K562 (cell line): ENCODE data around the gene TNIP1. TPM values are rescaled to one million over a fixed set of nuclear protein-coding genes. Genes with fewer than 3 reads are reported as not detected.

ENCODE experiments used
- ATAC-seq: fragments of 200-7000 bp; cut with Tn5 transposase; 3 replicates; pipeline ENCODE4 v1.9.1; 2020; ENCODE audit warnings: moderate library complexity
- BruUV-seq: library from RNA; stranded (reverse); fragments of 400-500 nt; replicated peaks from 2 replicates; lab custom pipeline; 2021; lab: Mats Ljungman, UMichigan
- CTCF ChIA-PET: fragments of 300-600 bp; formaldehyde crosslinking; extraction: SDS; loops from one replicate; lab custom pipeline; 2021; ENCODE audit warnings: low intra/inter-chr PET ratio; lab: Yijun Ruan, JAX
- POLR2A ChIA-PET: fragments of 300-600, 350-650 bp; sonication (Branson Sonifier 250); formaldehyde crosslinking; extraction: SDS; loops from one replicate; lab custom pipeline; 2021; ENCODE audit warnings: antibody characterized with exemption, inconsistent platforms; lab: Yijun Ruan, JAX
- DNase-seq, 4 experiments: peaks; one replicate each; pipeline versions ENCODE4 v3.0.0 to v3.0.0-alpha.2; 2011 to 2018; ENCODE audit warnings: low spot score in 3 of 4, mixed read lengths in 3 of 4; ENCODE audit errors: extremely low read depth in 1 of 4
- FAIRE-seq: peaks from 2 replicates; lab custom pipeline; 2011; peaks lifted over from hg19 to GRCh38; lab: Jason Lieb, UNC
- H2AFZ ChIP-seq: 2 replicates; pipeline ENCODE4 v1.6.0; 2011; ENCODE audit warnings: low read depth, low read length, control low read depth, inconsistent platforms
- H3K27ac ChIP-seq: fragments of 200-600 bp; 3 replicates; pipeline ENCODE4 v1.8.0; 2011; ENCODE audit warnings: low read depth, mild to moderate bottlenecking, control low read depth, inconsistent platforms, low read length, moderate library complexity, mixed read lengths; ENCODE audit errors: extremely low read depth
- H3K27me3 ChIP-seq, 2 experiments: fragments of 300-600 bp in 1 of 2; 2 replicates in 1 of 2; 3 replicates in 1 of 2; pipeline versions ENCODE4 v1.6.0 to v1.8.0; 2011; ENCODE audit warnings: inconsistent platforms in 2 of 2, low read length in 2 of 2, mild to moderate bottlenecking in 1 of 2, mixed read lengths in 1 of 2, moderate library complexity in 1 of 2; ENCODE audit not compliant: control insufficient read depth in 2 of 2, insufficient read depth in 2 of 2
- H3K36me3 ChIP-seq: fragments of 300-600 bp; 3 replicates; pipeline ENCODE4 v1.8.0; 2011; ENCODE audit warnings: mild to moderate bottlenecking, low read length, inconsistent platforms; ENCODE audit not compliant: control insufficient read depth, insufficient read depth
- H3K4me1 ChIP-seq, 2 experiments: fragments of 200-600 bp in 1 of 2; replicated peaks in 1 of 2; 2 replicates in 1 of 2; 3 replicates in 1 of 2; pipeline versions ENCODE4 v1.5.1 to v1.8.0; 2011; ENCODE audit warnings: inconsistent platforms in 2 of 2, low read length in 2 of 2, mild to moderate bottlenecking in 1 of 2, mixed read lengths in 1 of 2, moderate library complexity in 1 of 2; ENCODE audit not compliant: control insufficient read depth in 2 of 2, insufficient read depth in 2 of 2
- H3K4me2 ChIP-seq: 2 replicates; pipeline ENCODE4 v1.6.1; 2011; ENCODE audit warnings: low read length, control low read depth, inconsistent platforms, mixed read lengths; ENCODE audit not compliant: insufficient read depth
- H3K4me3 ChIP-seq: fragments of 200-600 bp; sonication (generic), shearing (Covaris generic); 2 replicates; pipeline ENCODE4 v1.5.1; 2016; ENCODE audit warnings: control low read depth, inconsistent platforms
- H3K79me2 ChIP-seq: fragments of 200-600 bp; 3 replicates; pipeline ENCODE4 v1.8.0; 2011; ENCODE audit warnings: low read length, inconsistent platforms; ENCODE audit not compliant: control insufficient read depth, insufficient read depth
- H3K9ac ChIP-seq, 2 experiments: 2 replicates each; pipeline versions ENCODE4 v1.6.0 to v1.6.1; 2011; ENCODE audit warnings: low read depth in 2 of 2, low read length in 2 of 2, control low read depth in 1 of 2, inconsistent platforms in 1 of 2, mild to moderate bottlenecking in 1 of 2, mixed read lengths in 1 of 2; ENCODE audit not compliant: insufficient read depth in 1 of 2
- H3K9me1 ChIP-seq: one replicate; pipeline ENCODE4 v1.6.0; 2011; ENCODE audit warnings: inconsistent platforms, mild to moderate bottlenecking, low read length, moderate library complexity; ENCODE audit not compliant: control insufficient read depth, insufficient read depth
- H3K9me3 ChIP-seq: replicated peaks from 2 replicates; pipeline ENCODE4 v1.5.1; 2011; ENCODE audit warnings: low read depth, low read length, inconsistent platforms; ENCODE audit not compliant: control insufficient read depth, insufficient read depth
- H4K20me1 ChIP-seq: replicated peaks from 2 replicates; pipeline ENCODE4 v1.6.1; 2011; ENCODE audit warnings: low read length, inconsistent platforms, mixed read lengths; ENCODE audit not compliant: control insufficient read depth, insufficient read depth
- ATF3 ChIP-seq, 2 experiments: fragments of 450-650 bp in 1 of 2; sonication (generic) in 1 of 2; formaldehyde crosslinking in 1 of 2; IDR thresholded peaks in 1 of 2; conservative IDR thresholded peaks in 1 of 2; 2 replicates each; pipeline versions ENCODE4 v1.6.1 to v1.8.1; 2016 to 2023; ENCODE audit warnings: mild to moderate bottlenecking in 2 of 2, moderate library complexity in 2 of 2, inconsistent platforms in 1 of 2, missing genetic modification reagents in 1 of 2
- CBFA2T3 ChIP-seq: fragments of 450-650 bp; IDR thresholded peaks from 2 replicates; pipeline ENCODE4 v1.6.1; 2017
- CC2D1A ChIP-seq: fragments of 450-650 bp; IDR thresholded peaks from 2 replicates; pipeline ENCODE4 v1.6.1; 2017; ENCODE audit warnings: mild to moderate bottlenecking
- KLF6 ChIP-seq: fragments of 250-450 bp; sonication (Bioruptor Pico); IDR thresholded peaks from 2 replicates; pipeline ENCODE4 v1.4.0; 2020; ENCODE audit warnings: mild to moderate bottlenecking, moderate library complexity, borderline replicate concordance
- MAZ ChIP-seq, 2 experiments: fragments of 450-650 bp in 1 of 2; sonication (generic) in 1 of 2; formaldehyde crosslinking; IDR thresholded peaks in 1 of 2; conservative IDR thresholded peaks in 1 of 2; 2 replicates each; pipeline versions ENCODE4 v1.4.0 to v1.5.0; 2020; ENCODE audit warnings: mild to moderate bottlenecking in 1 of 2, missing genetic modification reagents in 1 of 2
- SPI1 ChIP-seq: IDR thresholded peaks from 2 replicates; pipeline ENCODE4 v1.6.1; 2011; ENCODE audit warnings: low read depth, low read length, control low read depth, borderline replicate concordance
- TEAD1 ChIP-seq, 2 experiments: fragments of 450-650 bp in 1 of 2; sonication (generic) in 1 of 2; formaldehyde crosslinking; IDR thresholded peaks; 2 replicates each; pipeline versions ENCODE4 v1.4.0 to v1.8.0; 2020 to 2022; ENCODE audit warnings: mild to moderate bottlenecking in 2 of 2, missing genetic modification reagents in 1 of 2
- ZNF384 ChIP-seq: IDR thresholded peaks from 2 replicates; pipeline ENCODE4 v1.6.1; 2012; ENCODE audit warnings: low read depth, low read length, improper control_type of control experiment
- WGBS: fragments of 100-300 bp; shearing (Covaris generic); methylation state at CpG from one replicate; pipeline ENCODE4 v1.1.6; 2016; ENCODE audit warnings: low coverage, mixed read lengths; ENCODE audit not compliant: insufficient coverage; ENCODE audit errors: missing lambda C conversion rate; 5-methylcytosine and 5-hydroxymethylcytosine counted together
- in situ Hi-C: fragments of 300-500 bp; cut with MboI; formaldehyde crosslinking; loops from 4 replicates; pipeline ENCODE4 v1.15.0; 2018; ENCODE audit warnings: inconsistent platforms, mixed read lengths
- intact Hi-C: fragments of 100-400 bp; cut with micrococcal nuclease; formaldehyde crosslinking; loops from 2 replicates; pipeline ENCODE4 v1.14.2; 2022
- polyA plus RNA-seq, 8 experiments: library from polyadenylated mRNA; depleted of rRNA in 4 of 8; stranded (reverse) in 5 of 8; unstranded in 3 of 8; fragments of >200 nt; fragmentation: Nextera tagmentation in 2 of 8; fragmentation: Illumina TruSeq in 1 of 8; extraction: Ambion mirVana in 2 of 8; extraction: Trizol in 1 of 8; gene quantifications; 2 replicates each; pipeline versions ENCODE4 v1.2.1 to v1.2.3, GENCODE V29; 2011 to 2014; ENCODE audit warnings: inconsistent platforms in 1 of 8, missing spikeins in 1 of 8
- total RNA-seq, 7 experiments: library from RNA; depleted of rRNA in 6 of 7; stranded (reverse); fragments of >200 nt in 6 of 7; fragmentation: Illumina TruSeq in 2 of 7; extraction: Trizol in 2 of 7; gene quantifications; 2 replicates each; pipeline versions ENCODE4 v1.2.1 to v1.2.3, GENCODE V29; 2011 to 2021; ENCODE audit warnings: low replicate concordance in 1 of 7
- TF ChIP-seq, protein P1 (sequence below), 3 experiments: fragments of 200-800 bp in 1 of 3; sonication (Bioruptor generic) in 1 of 3; sonication (generic) in 1 of 3; formaldehyde crosslinking in 1 of 3; IDR thresholded peaks; 2 replicates each; pipeline versions ENCODE4 v1.6.1 to v1.8.0; 2016 to 2022; ENCODE audit warnings: mild to moderate bottlenecking in 2 of 3, missing compliant biosample characterization in 2 of 3, missing genetic modification characterization in 2 of 3, missing genetic modification reagents in 1 of 3

Gene TNIP1
- total and polyA plus RNA-seq, 9 of the 15 experiments (the other 6 are each of a cell fraction or from before 2014, with no cell fraction given) = 0.46 to 41.0 (median 24.6) TPM

GRCh38 chr5:151051066-151051930, 29.5 kb downstream of the TNIP1 start:
- Histone ChIP-seq H4K20me1 (0 out of 2 replicates have a peak, but pooled peaks cover 4% of the 10 kb centered on the region), H3K36me3 (peaks cover 60% of the 10 kb centered on the region), H3K9me3 (no peaks in the 10 kb centered on the region), H3K4me3 (no peak overlapping the region), H3K27ac (no peak overlapping the region), H3K27me3 (no peaks in the 10 kb centered on the region), H3K4me2 (no peak overlapping the region), H3K9ac (no peak overlapping the region), H3K4me1 (no peaks in the 10 kb centered on the region), H2AFZ (no peak overlapping the region), H3K79me2 (no peaks in the 10 kb centered on the region), H3K9me1 (peaks cover 8% of the 10 kb centered on the region)
- ChIA-PET POLR2A (interaction anchor here (0.5 to 2.8 kb wide), 10 partner anchors 20 to 163 kb away, joined by 3 to 16 read pairs (median 4); partner anchors contain the start of genes ANXA6 and TNIP1), CTCF (interaction anchor here (0.8 to 6.0 kb wide), 5 partner anchors 49 to 486 kb away, joined by 3 to 68 read pairs (median 8); no protein-coding TSS in a partner anchor)
- ATAC-seq = peak; percentile 97
- 55% methylated on average over 6 of the region's 6 CpGs for WGBS
- DNase-seq = peak; percentile 70 to 85 (median 78)
- in situ Hi-C loops (loop anchor here (5.0 kb wide), 1 partner anchor 66 kb away; no protein-coding TSS in a partner anchor), intact Hi-C loops (loop anchor here (1.0 to 5.0 kb wide), 4 partner anchors 64 to 266 kb away; no protein-coding TSS in a partner anchor)
- no TSS peak for BruUV-seq
- peak; percentile 96 for FAIRE-seq
- TF ChIP-seq ATF3 (IDR thresholded peaks at IDR 0.05) (0 out of 2 replicates have a peak, but pooled peaks have one; percentile 13), ATF3 (CRISPR knock-in tag; conservative IDR thresholded peaks at IDR 0.05) (no peak), SPI1 (peak; percentile 56; the same call in 1 of the 2 replicates), CBFA2T3 (no peak), MAZ (CRISPR knock-in tag; conservative IDR thresholded peaks at IDR 0.05 in 1 of 2, IDR thresholded peaks at IDR 0.05 in 1 of 2) (peak in 1 of 2 experiments; percentile 68; a peak in 2 of 4 replicates), TEAD1 (CRISPR knock-in tag; IDR thresholded peaks at IDR 0.05) (no peak), CC2D1A (peak; percentile 51; the same call in 1 of the 2 replicates), ZNF384 (no peak), KLF6 (no peak)
- TF ChIP-seq, protein P1, sequence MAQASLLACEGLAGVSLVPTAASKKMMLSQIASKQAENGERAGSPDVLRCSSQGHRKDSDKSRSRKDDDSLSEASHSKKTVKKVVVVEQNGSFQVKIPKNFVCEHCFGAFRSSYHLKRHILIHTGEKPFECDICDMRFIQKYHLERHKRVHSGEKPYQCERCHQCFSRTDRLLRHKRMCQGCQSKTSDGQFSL (CRISPR knock-in tag; IDR thresholded peaks at IDR 0.05) = peak; percentile 90
- TF ChIP-seq, protein P1 (tag; IDR thresholded peaks at IDR 0.05) = peak in 1 of 2 experiments; percentile 60; a peak in 1 of 4 replicates
